ENCODE data around the gene SLF1.

The SLF1 gene

GRCh38 chr5:94667937-94668336, 49.5 kb downstream of the SLF1 start:
- FAIRE-seq: no peak

- FAIRE-seq: no peak
Measured at GRCh38 chr5:94670726-94671125, 52.3 kb downstream of the SLF1 start.

- no peak for FAIRE-seq
Measured at GRCh38 chr5:94672746-94673145, 54.3 kb downstream of the SLF1 start.

GRCh38 chr5:94674490-94675382, 56.3 kb downstream of the SLF1 start:
- FAIRE-seq: no peak

- FAIRE-seq: peak; percentile 61
Measured at GRCh38 chr5:94675965-94676618, 57.6 kb downstream of the SLF1 start.

GRCh38 chr5:94682814-94683520, 64.5 kb downstream of the SLF1 start:
- FAIRE-seq: no peak

GRCh38 chr5:94689908-94690307, 71.4 kb downstream of the SLF1 start:
- FAIRE-seq: no peak

GRCh38 chr5:94690778-94691177, 72.3 kb downstream of the SLF1 start:
- no peak for FAIRE-seq

- FAIRE-seq: no peak
Measured at GRCh38 chr5:94691291-94691690, 72.8 kb downstream of the SLF1 start.

GRCh38 chr5:94691949-94692348, 73.5 kb downstream of the SLF1 start:
- FAIRE-seq: no peak

- FAIRE-seq: peak; percentile 94
Measured at GRCh38 chr5:94692581-94692980, 74.1 kb downstream of the SLF1 start.

- FAIRE-seq: no peak
Measured at GRCh38 chr5:94693043-94693822, 74.8 kb downstream of the SLF1 start.

GRCh38 chr5:94693845-94694370, 75.4 kb downstream of the SLF1 start:
- no peak for FAIRE-seq

GRCh38 chr5:94694671-94695070, 76.2 kb downstream of the SLF1 start:
- no peak for FAIRE-seq

GRCh38 chr5:94698197-94698596, 79.7 kb downstream of the SLF1 start:
- FAIRE-seq: no peak

- FAIRE-seq: no peak
Measured at GRCh38 chr5:94699562-94699961, 81.1 kb downstream of the SLF1 start.

GRCh38 chr5:94700592-94700991, 82.1 kb downstream of the SLF1 start:
- FAIRE-seq: no peak

GRCh38 chr5:94702729-94703128, 84.3 kb downstream of the SLF1 start:
- FAIRE-seq: no peak

- no peak for FAIRE-seq
Measured at GRCh38 chr5:94705427-94705826, 87.0 kb downstream of the SLF1 start.

GRCh38 chr5:94707359-94707758, 88.9 kb downstream of the SLF1 start:
- no peak for FAIRE-seq

GRCh38 chr5:94709277-94709676, 90.8 kb downstream of the SLF1 start:
- FAIRE-seq: no peak

GRCh38 chr5:94711785-94712184, 93.3 kb downstream of the SLF1 start:
- FAIRE-seq: no peak

GRCh38 chr5:94715768-94716167, 97.3 kb downstream of the SLF1 start:
- FAIRE-seq: no peak
